PC-3 (cell line): ENCODE measurements around the gene ZNF778. TPM values are rescaled to one million over a fixed set of nuclear protein-coding genes. Genes with fewer than 3 reads are reported as not detected.

Source experiments
- ATAC-seq: fragments of 200-7000 bp; cut with Tn5 transposase; 2 replicates; pipeline ENCODE4 v1.9.1; 2020; ENCODE audit warnings: mild to moderate bottlenecking, moderate library complexity
- Bru-seq: library from RNA; stranded (reverse); fragments of 400-500 nt; gene quantifications from one replicate; lab custom pipeline; 2021; lab: Mats Ljungman, UMichigan
- BruChase-seq, 2 experiments: library from RNA; stranded (reverse); fragments of 400-500 nt; gene quantifications; one replicate each; lab custom pipeline; 2021; lab: Mats Ljungman, UMichigan
- BruUV-seq: library from RNA; stranded (reverse); fragments of 400-500 nt; replicated peaks from 2 replicates; lab custom pipeline; 2021; lab: Mats Ljungman, UMichigan
- CTCF ChIA-PET: fragments of 300-600 bp; sonication (Branson Sonifier 250); formaldehyde crosslinking; loops from one replicate; lab custom pipeline; 2022; ENCODE audit warnings: antibody characterized with exemption; lab: Charles Lee
- POLR2A ChIA-PET: fragments of 300-600 bp; sonication (Branson Sonifier 250); formaldehyde crosslinking; loops from one replicate; lab custom pipeline; 2022; ENCODE audit warnings: antibody characterized with exemption; ENCODE audit not compliant: unreplicated experiment; lab: Charles Lee
- DNase-seq: peaks from one replicate; pipeline ENCODE4 v3.0.0-alpha.2; 2015
- H2AFZ ChIP-seq: fragments of 300-600 bp; sonication (generic); 2 replicates; pipeline ENCODE4 v1.6.0; 2016; ENCODE audit warnings: antibody characterized with exemption, low read length
- H3F3A ChIP-seq: fragments of 300-600 bp; sonication (generic); one replicate; pipeline ENCODE4 v1.6.0; 2017; ENCODE audit warnings: antibody characterized with exemption, low read length, control low read depth, mild to moderate bottlenecking; ENCODE audit not compliant: unreplicated experiment
- H3K27ac ChIP-seq: fragments of 300-600 bp; sonication (generic); 2 replicates; pipeline ENCODE4 v1.5.1; 2016; ENCODE audit warnings: mild to moderate bottlenecking, low read length
- H3K27me3 ChIP-seq: fragments of 300-600 bp; sonication (generic); 2 replicates; pipeline ENCODE4 v1.6.1; 2016; ENCODE audit warnings: low read length, mixed read lengths
- H3K36me3 ChIP-seq: fragments of 300-600 bp; sonication (generic); 2 replicates; pipeline ENCODE4 v1.6.1; 2016; ENCODE audit warnings: low read depth, mixed run types, low read length, mixed read lengths
- H3K4me1 ChIP-seq: fragments of 300-600 bp; sonication (generic); 2 replicates; pipeline ENCODE4 v1.5.1; 2016; ENCODE audit warnings: low read length; ENCODE audit not compliant: insufficient read depth
- H3K4me2 ChIP-seq: fragments of 300-600 bp; sonication (generic); 2 replicates; pipeline ENCODE4 v1.6.0; 2016; ENCODE audit warnings: low read length
- H3K4me3 ChIP-seq: fragments of 300-600 bp; sonication (generic); 2 replicates; pipeline ENCODE4 v1.5.1; 2016; ENCODE audit warnings: mild to moderate bottlenecking, low read length, mixed read lengths
- H3K79me2 ChIP-seq: fragments of 300-600 bp; sonication (generic); 2 replicates; pipeline ENCODE4 v1.6.1; 2017; ENCODE audit warnings: low read length, mixed read lengths
- H3K9ac ChIP-seq: fragments of 300-600 bp; sonication (generic); 2 replicates; pipeline ENCODE4 v1.6.0; 2016; ENCODE audit warnings: mild to moderate bottlenecking, low read length
- H3K9me2 ChIP-seq: fragments of 300-600 bp; sonication (generic); replicated peaks from 2 replicates; pipeline ENCODE4 v1.6.1; 2016; ENCODE audit warnings: mixed run types, low read length, mixed read lengths
- H3K9me3 ChIP-seq: fragments of 300-600 bp; sonication (generic); 2 replicates; pipeline ENCODE4 v1.6.1; 2016; ENCODE audit warnings: low read length, mixed read lengths
- H4K20me1 ChIP-seq: fragments of 300-600 bp; sonication (generic); 2 replicates; pipeline ENCODE4 v1.6.1; 2016; ENCODE audit warnings: low read length, mixed read lengths
- EZH2 ChIP-seq: fragments of 300-600 bp; sonication (generic); IDR thresholded peaks from one replicate; pipeline ENCODE4 v1.6.1; 2017; ENCODE audit warnings: antibody characterized with exemption, mild to moderate bottlenecking, low read length; ENCODE audit not compliant: unreplicated experiment
- EZH2phosphoT487 ChIP-seq: fragments of 300-600 bp; sonication (generic); IDR thresholded peaks from 2 replicates; pipeline ENCODE4 v1.6.1; 2018; ENCODE audit warnings: mild to moderate bottlenecking, antibody characterized with exemption, low read length, borderline replicate concordance
- intact Hi-C: fragments of 100-400 bp; cut with micrococcal nuclease; formaldehyde crosslinking; loops from 2 replicates; pipeline ENCODE4 v1.9.0; 2023
- long read RNA-seq: library from polyadenylated mRNA; unstranded; transcript quantifications from one replicate; pipeline ENCODE4 v2.0.0, GENCODE V29; 2021; ENCODE audit not compliant: unreplicated experiment
- total RNA-seq: library from RNA; depleted of rRNA; stranded (reverse); fragments of >200 nt; gene quantifications from 2 replicates; pipeline ENCODE4 v1.2.3, GENCODE V29; 2014; rRNA removed
- TF ChIP-seq, protein P1 (sequence below): fragments of 300-600 bp; sonication (generic); conservative IDR thresholded peaks from 2 replicates; pipeline ENCODE4 v1.5.1; 2017; ENCODE audit warnings: antibody characterized with exemption, low read depth, mild to moderate bottlenecking, low read length

Gene ZNF778
- total RNA-seq (15.3 and 17.3 TPM in 2 replicates), Bru-seq, nascent RNA (percentile 70 among the genes with signal in this experiment), BruChase-seq, experiment 1, labeled RNA remaining after a 6-hour chase (percentile 91 among the genes with signal in this experiment), BruChase-seq, experiment 2, labeled RNA remaining after a 2-hour chase (percentile 83 among the genes with signal in this experiment)
- long read RNA-seq, partial matches to known transcripts = 3 of 39 reads
- long read RNA-seq, other reads (novel, unspliced or antisense) = 35 of 39 reads

DNA sequence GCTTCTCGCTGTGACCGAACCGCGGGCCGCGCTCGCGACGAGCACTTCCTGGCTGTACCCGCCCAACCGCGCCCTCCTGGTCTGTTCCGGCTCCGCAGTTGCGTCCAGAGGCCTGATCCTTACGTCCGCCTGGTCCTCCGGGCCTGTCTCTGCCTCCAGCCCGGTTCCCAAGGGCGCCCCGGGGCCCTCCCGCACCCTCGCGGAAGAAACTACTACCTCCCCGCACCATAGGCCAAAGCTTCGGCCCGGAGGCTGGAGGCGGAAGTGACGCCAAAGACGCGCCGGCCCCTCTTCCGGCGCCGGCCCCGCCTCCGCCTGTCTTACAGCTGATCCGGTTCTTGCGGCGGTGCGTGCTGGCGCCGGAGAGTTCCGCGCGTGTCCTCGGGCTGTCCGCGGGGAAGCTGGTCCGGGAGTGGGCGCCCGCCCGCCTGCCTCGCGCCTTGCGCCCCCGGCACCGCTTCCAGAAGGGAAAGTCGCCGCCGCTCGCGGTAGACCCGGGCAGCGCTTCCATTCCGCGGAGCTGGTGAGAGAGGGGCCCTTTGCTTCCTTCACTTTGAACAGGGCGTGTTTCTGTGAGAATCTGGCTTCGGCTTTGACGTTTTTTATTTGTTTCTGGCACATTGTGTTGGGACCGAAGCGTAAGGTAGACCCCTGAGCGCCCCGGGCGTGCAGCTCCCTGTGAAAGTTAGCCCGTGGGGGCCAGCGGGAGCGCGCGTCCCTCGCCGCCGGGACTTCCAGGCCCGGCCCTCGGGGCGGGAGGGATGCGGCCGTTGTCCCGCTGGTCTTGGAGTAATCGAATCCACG is at the start of gene ZNF778:
ZNF778 (plus strand) TSS at position 316 of the 804 bp plus-strand sequence. CDS start 3,425 bp downstream, outside the sequence.
- DNase-seq (peak; percentile 74), ATAC-seq (peak; percentile 82)
- Histone ChIP-seq H4K20me1 (no peaks in the 10 kb centered on the region), H3K79me2 (peaks cover 33% of the 10 kb centered on the region), H2AFZ (peak within 1 kb of the TSS; percentile 80), H3F3A (no peaks in the 10 kb centered on the region), H3K4me1 (0 out of 2 replicates have a peak, but pooled peaks cover 10% of the 10 kb centered on the region), H3K4me2 (peak within 1 kb of the TSS; percentile 98), H3K9me3 (no peaks in the 10 kb centered on the region), H3K9me2 (no peaks in the 10 kb centered on the region), H3K27me3 (no peaks in the 10 kb centered on the region), H3K27ac (peak within 1 kb of the TSS; percentile 86), H3K36me3 (no peaks in the 10 kb centered on the region; the same call in none of the 2 replicates), H3K9ac (peak within 1 kb of the TSS; percentile 98), H3K4me3 (peak within 1 kb of the TSS; percentile 98)
- intact Hi-C loops = no loop called here
- no peak for TF ChIP-seq EZH2phosphoT487
- TF ChIP-seq EZH2 = no peak
- TF ChIP-seq, protein P1, sequence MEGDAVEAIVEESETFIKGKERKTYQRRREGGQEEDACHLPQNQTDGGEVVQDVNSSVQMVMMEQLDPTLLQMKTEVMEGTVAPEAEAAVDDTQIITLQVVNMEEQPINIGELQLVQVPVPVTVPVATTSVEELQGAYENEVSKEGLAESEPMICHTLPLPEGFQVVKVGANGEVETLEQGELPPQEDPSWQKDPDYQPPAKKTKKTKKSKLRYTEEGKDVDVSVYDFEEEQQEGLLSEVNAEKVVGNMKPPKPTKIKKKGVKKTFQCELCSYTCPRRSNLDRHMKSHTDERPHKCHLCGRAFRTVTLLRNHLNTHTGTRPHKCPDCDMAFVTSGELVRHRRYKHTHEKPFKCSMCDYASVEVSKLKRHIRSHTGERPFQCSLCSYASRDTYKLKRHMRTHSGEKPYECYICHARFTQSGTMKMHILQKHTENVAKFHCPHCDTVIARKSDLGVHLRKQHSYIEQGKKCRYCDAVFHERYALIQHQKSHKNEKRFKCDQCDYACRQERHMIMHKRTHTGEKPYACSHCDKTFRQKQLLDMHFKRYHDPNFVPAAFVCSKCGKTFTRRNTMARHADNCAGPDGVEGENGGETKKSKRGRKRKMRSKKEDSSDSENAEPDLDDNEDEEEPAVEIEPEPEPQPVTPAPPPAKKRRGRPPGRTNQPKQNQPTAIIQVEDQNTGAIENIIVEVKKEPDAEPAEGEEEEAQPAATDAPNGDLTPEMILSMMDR = no peak
- TSS peak; percentile 60 for BruUV-seq
- ChIA-PET POLR2A (interaction anchor here (0.6 to 0.9 kb wide), 3 partner anchors 25 to 1348 kb away, joined by 3 to 15 read pairs (median 3); partner anchors contain the start of gene SLC7A5), CTCF (interaction anchor here (1.0 kb wide), 1 partner anchor 25 kb away, joined by 3 read pairs; no protein-coding TSS in a partner anchor)

DNA sequence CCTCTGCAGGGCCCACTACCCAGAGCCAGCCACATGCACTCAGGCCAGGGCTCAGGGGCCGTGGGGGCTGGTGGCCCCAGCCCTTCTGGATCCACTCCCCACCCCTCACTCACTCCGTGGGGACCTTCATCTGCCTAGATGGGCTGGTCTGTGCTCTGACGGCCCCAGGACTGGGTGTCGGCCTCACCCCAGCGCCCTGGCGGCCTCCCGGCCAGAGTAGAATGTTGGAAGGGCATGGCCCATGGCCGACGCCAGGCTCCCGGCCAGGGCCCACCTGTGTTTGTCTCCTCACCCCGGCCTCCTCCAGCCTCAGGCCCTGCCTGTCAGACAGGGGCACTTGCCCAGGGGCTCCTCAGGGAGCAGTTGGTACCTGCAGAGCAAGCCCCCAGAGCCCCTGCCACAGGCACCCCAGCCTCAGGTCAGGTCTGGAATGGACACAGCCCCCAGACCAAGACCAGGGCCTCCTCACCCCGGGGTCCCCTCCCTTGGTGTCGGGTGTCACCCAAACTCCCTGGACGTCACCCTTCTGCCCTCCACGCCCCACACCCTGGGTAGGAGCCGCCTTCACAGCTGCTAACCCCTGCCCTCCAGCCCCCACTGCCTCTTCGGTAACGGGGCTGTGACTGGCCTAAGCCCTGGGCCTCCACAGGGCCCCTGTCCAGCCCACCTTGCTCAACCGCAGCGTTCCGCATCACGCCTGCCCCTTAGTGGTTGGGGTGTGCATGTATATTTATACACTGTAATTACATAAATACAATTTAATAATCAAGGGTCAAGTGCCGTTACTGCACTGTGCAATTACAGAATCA is 48.9 kb upstream of the ZNF778 start:
- Histone ChIP-seq H3K36me3 (no peaks in the 10 kb centered on the region), H3K27ac (no peak overlapping the region), H3F3A (no peaks in the 10 kb centered on the region), H3K9ac (no peak overlapping the region), H3K27me3 (no peaks in the 10 kb centered on the region), H3K79me2 (no peaks in the 10 kb centered on the region), H3K4me3 (no peak overlapping the region), H4K20me1 (no peaks in the 10 kb centered on the region), H3K4me2 (no peak overlapping the region), H3K4me1 (peaks cover 9% of the 10 kb centered on the region; the same call in 1 of the 2 replicates), H2AFZ (no peak overlapping the region), H3K9me3 (no peaks in the 10 kb centered on the region), H3K9me2 (no peaks in the 10 kb centered on the region)
- TF ChIP-seq, protein P1 = peak; percentile 28; the same call in 1 of the 2 replicates
- no peak for TF ChIP-seq EZH2phosphoT487
- ATAC-seq = no peak
- no TSS peak for BruUV-seq
- DNase-seq = no peak
- ChIA-PET CTCF (no interaction called here), POLR2A (no interaction called here)
- intact Hi-C loops = loop anchor here (5.0 to 10.0 kb wide), 4 partner anchors 114 to 354 kb away; partner anchors contain the start of gene APRT
